ENCODE results near the gene FTCD. TPM values are rescaled to one million over a fixed set of nuclear protein-coding genes. Genes with fewer than 3 reads are reported as not detected.

Gene FTCD
- total RNA-seq, 1 experiment from 2014 or later = 0.36 TPM

DNA sequence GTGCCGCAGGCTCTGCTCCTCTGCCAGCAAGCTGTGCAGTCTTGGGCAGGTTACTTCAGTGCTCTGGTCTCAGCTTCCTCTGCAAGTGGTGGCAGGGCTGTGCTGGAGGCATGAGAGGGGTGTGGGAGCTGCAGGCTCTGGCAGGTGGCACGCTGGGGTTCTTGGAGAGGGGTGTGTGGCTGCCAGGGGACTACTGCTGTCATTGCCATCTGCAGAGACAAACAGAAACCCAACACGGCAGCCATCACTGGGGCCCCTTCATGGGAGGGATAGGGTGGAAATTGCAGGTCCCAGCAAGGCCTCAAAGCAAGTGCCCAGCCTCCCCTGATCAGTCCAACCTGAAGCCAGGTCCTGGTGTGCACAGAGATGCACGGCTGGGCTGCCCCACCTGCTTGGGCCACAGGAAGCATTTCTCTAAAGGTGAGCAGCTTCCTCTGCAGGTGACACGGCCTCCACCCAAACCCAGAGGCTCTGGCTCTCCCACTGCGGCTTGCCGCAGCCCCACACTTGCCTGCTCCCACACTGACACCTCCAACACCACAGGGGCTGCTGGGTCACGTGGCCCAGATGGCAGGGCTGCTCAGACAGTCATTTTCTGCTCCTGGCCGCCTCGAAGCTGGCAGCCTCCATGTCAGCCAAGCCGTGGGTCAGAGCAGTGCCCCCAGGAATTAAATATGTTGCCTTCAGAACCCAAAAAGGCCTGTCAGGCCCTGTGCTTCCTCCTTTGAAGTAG, 61.5 kb downstream of the FTCD start:
- no peak for DNase-seq (ENCODE audit: low read depth)

DNA sequence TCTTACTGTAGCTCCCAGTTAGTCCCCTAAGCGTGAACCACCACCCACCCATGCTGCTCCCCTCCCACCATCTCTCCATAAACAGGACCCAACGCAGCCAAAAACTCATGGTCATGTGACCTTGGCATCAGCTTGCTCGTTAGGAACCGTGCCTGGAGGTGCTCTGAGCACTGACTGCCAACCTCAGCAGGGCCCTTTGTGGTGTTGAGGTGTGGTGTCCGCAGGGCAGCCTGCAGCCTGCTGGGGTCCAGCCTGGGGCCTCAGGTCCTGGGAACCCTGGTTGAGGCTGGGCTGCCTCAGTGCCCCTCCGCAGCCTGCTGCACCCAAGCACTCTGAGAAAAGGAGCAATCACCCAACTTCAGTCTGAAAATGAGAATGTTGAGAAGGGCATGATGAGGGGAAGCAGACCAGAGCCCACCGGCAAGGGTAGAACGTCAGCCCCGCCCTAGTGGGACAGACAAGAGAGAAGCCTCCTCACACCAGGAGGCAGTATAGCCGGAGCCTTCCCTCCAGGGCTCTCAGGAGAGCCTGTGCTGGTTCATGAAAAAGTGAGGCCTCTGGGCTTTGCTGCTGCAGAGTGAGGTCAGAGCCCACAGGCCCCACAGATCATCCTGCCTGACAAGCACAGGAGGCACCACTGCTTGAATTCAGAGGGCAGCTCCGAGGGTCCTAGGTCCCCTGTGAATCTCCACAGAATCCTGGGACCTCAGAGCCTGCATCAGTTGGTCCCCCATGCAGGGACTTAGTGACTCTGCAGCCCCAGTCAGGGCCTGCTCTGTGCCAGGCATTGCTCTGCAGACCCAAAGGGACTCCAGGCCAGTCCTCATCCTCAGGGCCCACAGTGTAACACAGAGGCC, 62.3 kb downstream of the FTCD start:
- peak; percentile 63 for DNase-seq (ENCODE audit: low read depth)

DNA sequence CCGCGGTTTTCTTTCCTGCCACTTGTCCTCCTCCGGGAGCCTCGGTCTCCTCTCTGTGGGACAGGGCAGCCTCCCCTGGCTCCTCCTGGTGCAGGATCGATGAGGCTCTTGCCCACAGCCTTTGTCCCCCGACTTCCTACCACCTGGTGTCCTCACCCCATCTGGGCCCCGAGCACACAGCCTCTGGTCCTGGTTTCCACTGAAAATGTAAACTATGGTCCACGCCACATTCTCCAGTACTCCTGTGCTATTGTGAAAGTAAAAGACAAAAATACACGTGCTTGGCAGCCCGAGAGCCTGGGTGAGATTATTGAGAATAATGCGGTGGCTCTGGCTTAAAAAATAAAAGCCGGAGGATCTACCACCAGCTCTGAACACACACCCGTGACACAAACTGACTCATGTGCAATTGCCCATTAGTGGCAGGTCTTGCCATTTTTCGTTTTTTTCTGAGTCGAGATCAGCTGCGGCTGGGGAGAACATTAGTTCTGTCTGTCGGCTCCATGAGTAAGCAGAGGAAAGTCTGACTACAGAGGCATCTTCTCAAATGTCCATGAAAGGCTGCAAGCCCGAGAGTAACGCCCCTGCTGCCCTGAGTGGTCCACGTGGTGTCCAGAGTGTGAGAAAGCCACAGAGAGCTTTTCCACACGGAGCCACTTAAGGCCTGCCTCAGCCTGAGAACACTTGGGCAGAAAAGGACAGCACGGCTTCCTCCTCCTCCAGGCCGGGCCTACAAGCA, 63.2 kb downstream of the FTCD start:
- peak; percentile 99 for DNase-seq (ENCODE audit: low read depth)

DNA sequence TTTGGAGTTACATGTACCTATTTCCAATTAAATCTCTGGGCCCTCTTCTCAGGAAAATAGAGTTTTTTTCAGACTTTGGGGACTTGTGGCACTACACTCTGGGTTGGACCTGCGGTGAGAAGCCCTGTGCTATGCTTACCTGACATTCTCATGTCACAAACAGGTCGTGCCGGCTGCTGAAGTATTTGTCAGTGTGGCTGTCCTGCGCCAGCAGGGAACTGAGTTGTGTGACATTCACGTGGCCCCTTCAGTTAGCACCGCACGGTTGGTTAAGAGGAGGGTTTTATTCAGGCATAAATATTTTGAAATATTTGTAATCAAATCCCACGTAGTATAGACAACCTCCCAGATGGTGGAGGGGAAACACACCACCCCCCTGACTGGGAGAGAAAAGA, 63.8 kb downstream of the FTCD start:
- DNase-seq (ENCODE audit: low read depth) = no peak

DNA sequence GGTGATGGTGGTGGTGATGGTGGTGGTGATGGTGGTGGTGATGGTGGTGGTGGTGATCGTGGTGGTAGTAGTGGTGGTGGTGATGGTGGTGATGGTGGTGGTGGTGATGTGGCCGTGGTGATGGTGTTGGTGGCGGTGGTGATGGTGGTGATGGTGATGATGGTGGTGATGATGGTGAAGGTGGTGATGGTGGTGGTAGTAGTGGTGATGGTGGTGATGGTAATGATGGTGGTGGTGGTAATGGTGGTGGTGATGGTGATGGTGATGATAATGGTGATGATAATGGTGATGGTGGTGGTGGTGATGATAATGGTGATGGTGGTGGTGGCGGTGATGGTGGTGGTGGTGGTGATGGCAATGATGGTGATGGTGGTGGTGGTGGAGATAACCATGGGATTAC, 64.3 kb downstream of the FTCD start:
- DNase-seq (ENCODE audit: low read depth) = no peak

DNA sequence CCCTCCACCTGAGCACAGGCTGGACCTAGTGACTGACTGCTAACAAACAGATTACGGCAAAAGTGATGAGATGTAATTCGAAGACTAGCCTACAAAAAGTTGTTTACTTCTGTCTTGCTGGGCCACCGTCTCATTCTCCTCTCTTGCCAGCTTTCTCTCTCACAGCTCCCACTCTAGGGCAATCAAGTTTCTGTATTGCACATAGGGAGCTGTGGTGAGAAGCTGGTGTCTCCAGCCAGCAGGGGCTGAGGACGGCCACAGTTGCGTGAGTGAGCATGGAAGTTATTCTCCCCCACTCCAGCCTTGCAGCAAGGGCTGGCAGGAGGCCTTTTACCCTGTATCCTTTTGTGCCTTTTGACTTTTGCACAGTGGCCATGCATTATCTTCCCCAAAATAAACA, 66.1 kb downstream of the FTCD start:
- DNase-seq (ENCODE audit: low read depth) = no peak

DNA sequence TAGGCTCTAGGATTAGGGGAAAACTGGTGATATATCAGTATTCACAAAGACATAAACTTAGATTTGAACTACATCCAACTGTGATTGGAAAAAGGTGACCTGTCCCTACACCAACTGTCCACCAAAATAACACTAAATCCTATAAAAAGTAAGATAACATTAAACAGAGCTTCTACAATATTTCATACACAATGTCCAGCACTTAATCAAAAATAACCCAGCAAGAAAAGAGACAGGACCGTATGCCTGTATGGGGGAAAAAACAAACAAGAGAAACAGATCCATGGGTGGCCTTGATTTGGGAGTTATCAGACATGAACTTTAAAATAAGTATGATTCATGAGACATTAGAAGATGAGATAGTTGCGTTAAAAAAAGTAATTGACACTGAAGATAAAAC, 67.2 kb downstream of the FTCD start:
- no peak for DNase-seq (ENCODE audit: low read depth)

DNA sequence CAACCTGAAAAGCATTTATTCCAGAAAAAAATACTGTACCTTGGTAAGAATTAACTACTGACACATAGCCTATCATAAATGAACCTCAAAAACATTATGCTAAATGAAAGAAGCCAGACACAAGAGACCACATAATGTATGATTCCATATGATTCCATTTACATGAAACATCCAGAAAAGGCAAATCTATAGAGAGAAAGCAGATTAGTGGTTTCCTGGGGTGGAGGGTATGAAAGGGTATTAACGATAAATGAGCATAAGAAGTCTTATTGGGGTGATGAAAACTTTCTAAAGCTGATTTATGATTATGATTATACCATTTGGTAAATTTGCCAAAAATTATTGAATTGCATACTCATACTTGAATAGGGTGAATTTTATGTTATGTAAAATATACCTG, 67.7 kb downstream of the FTCD start:
- DNase-seq (ENCODE audit: low read depth) = no peak

Other genes starting within 250 kb of the FTCD start
- gene COL6A1, start 173.8 kb downstream of the FTCD start, total RNA-seq (2014; rRNA removed; shearing (Covaris generic)) = 760 and 970 TPM in 2 replicates
- gene COL6A2, start 57.5 kb downstream of the FTCD start, total RNA-seq (2014; rRNA removed; shearing (Covaris generic)) = 680 and 1,049 TPM in 2 replicates
- 17.2 and 18.6 TPM in 2 replicates for gene SPATC1L, start 28.9 kb upstream of the FTCD start, total RNA-seq (2014; rRNA removed; shearing (Covaris generic))
- gene LSS, start 73.2 kb upstream of the FTCD start, total RNA-seq (2014; rRNA removed; shearing (Covaris generic)) = 26.7 and 32.9 TPM in 2 replicates
- 27.5 and 37.5 TPM in 2 replicates for gene MCM3AP, start 130.0 kb upstream of the FTCD start, total RNA-seq (2014; rRNA removed; shearing (Covaris generic))
- gene YBEY, start 130.8 kb upstream of the FTCD start, total RNA-seq (2014; rRNA removed; shearing (Covaris generic)) = 9.9 and 18.5 TPM in 2 replicates
- 8.9 TPM in 2 replicates for gene C21orf58, start 168.3 kb upstream of the FTCD start, total RNA-seq (2014; rRNA removed; shearing (Covaris generic))
- 11.7 and 13.6 TPM in 2 replicates for gene PCNT, start 168.6 kb upstream of the FTCD start, total RNA-seq (2014; rRNA removed; shearing (Covaris generic))